CD4-positive, alpha-beta memory T cell (primary cell): ENCODE data around the gene PLAAT2. TPM values are rescaled to one million over a fixed set of nuclear protein-coding genes. Genes with fewer than 3 reads are reported as not detected.

ENCODE experiments used
- CTCF ChIA-PET: fragments of 350-600 bp; sonication (Branson Sonifier 250); formaldehyde crosslinking; loops from one replicate; lab custom pipeline; 2021; ENCODE audit warnings: inconsistent platforms; ENCODE audit not compliant: partially characterized antibody; lab: Charles Lee
- POLR2A ChIA-PET: fragments of 350-600 bp; sonication (Branson Sonifier 250); formaldehyde crosslinking; loops from one replicate; lab custom pipeline; 2021; ENCODE audit not compliant: partially characterized antibody; lab: Charles Lee
- DNase-seq, 5 donors: peaks; one replicate each; pipeline versions ENCODE4 v3.0.0 to v3.0.0-alpha.2; 2020 to 2022; ENCODE audit warnings: mixed read lengths in 1 of 5
- H3K27ac ChIP-seq: one replicate; pipeline ENCODE4 v1.7.0; 2013; ENCODE audit warnings: low read depth, low read length
- H3K27me3 ChIP-seq: 2 replicates; pipeline ENCODE4 v1.7.0; 2013; ENCODE audit warnings: mild to moderate bottlenecking, low read length, moderate library complexity; ENCODE audit not compliant: insufficient read depth
- H3K36me3 ChIP-seq: 2 replicates; pipeline ENCODE4 v1.7.0; 2013; ENCODE audit warnings: mild to moderate bottlenecking, low read length, moderate library complexity; ENCODE audit not compliant: insufficient read depth
- H3K4me1 ChIP-seq: 2 replicates; pipeline ENCODE4 v1.7.0; 2013; ENCODE audit warnings: mild to moderate bottlenecking, low read length, moderate library complexity; ENCODE audit not compliant: insufficient read depth
- H3K4me3 ChIP-seq, 2 donors: one replicate each; pipeline ENCODE4 v1.7.0; 2013; ENCODE audit warnings: low read length in 2 of 2, mild to moderate bottlenecking in 1 of 2
- H3K9me3 ChIP-seq, 2 donors: one replicate each; pipeline ENCODE4 v1.7.0; 2013; ENCODE audit warnings: low read length in 2 of 2, control low read depth in 1 of 2; ENCODE audit not compliant: control insufficient read depth in 1 of 2
- H3K27ac Mint-ChIP-seq, 7 donors: one replicate each; pipeline ENCODE4 v1.8.0; 2020 to 2021; ENCODE audit warnings: mixed read lengths in 7 of 7, mild to moderate bottlenecking in 6 of 7, inconsistent platforms in 3 of 7, moderate library complexity in 3 of 7
- H3K27me3 Mint-ChIP-seq, 2 donors: one replicate each; pipeline ENCODE4 v1.8.0; 2020 to 2021; ENCODE audit warnings: mixed read lengths in 2 of 2
- H3K36me3 Mint-ChIP-seq, 2 donors: one replicate each; pipeline ENCODE4 v1.8.0; 2020 to 2021; ENCODE audit warnings: mixed read lengths in 2 of 2, inconsistent platforms in 1 of 2, mild to moderate bottlenecking in 1 of 2
- H3K4me1 Mint-ChIP-seq, 4 donors: one replicate each; pipeline ENCODE4 v1.8.0; 2020 to 2021; ENCODE audit warnings: mixed read lengths in 4 of 4, mild to moderate bottlenecking in 1 of 4
- H3K4me3 Mint-ChIP-seq, 8 donors: one replicate each; pipeline ENCODE4 v1.8.0; 2020 to 2021; ENCODE audit warnings: mixed read lengths in 8 of 8, mild to moderate bottlenecking in 7 of 8, moderate library complexity in 6 of 8, inconsistent platforms in 3 of 8
- H3K9me3 Mint-ChIP-seq, 8 donors: one replicate each; pipeline ENCODE4 v1.8.0; 2020 to 2021; ENCODE audit warnings: mixed read lengths in 8 of 8, mild to moderate bottlenecking in 5 of 8, inconsistent platforms in 3 of 8, moderate library complexity in 1 of 8
- intact Hi-C: fragments of 100-400 bp; cut with micrococcal nuclease; formaldehyde crosslinking; loops from one replicate; pipeline ENCODE4 v1.15.1; 2023
- polyA plus RNA-seq, 2 donors: library from polyadenylated mRNA; unstranded; fragments of 300-500 nt; fragmentation: Illumina TruSeq; gene quantifications; one replicate each; pipeline ENCODE4 v1.2.3, GENCODE V29; 2021
- total RNA-seq, 2 experiments: library from RNA; stranded (reverse); gene quantifications; one replicate each; pipeline ENCODE4 v1.2.3, GENCODE V29; 2021

PLAAT2 gene
- total and polyA plus RNA-seq, 4 experiments from 2014 or later: 0.48 TPM; not detected in 3

- Mint-ChIP-seq H3K27ac (peak overlapping the region; percentile 25 to 98 (median 90)), H3K27me3 (no peaks in the 10 kb centered on the region), H3K9me3 (peaks cover 0 to 14% (median 5%) of the 10 kb centered on the region in 8 donors), H3K4me1 (peaks cover 14 to 22% (median 19%) of the 10 kb centered on the region in 4 donors), H3K36me3 (peaks cover 0 to 10% of the 10 kb centered on the region in 2 donors), H3K4me3 (peak overlapping the region; percentile 84 to 94 (median 89))
- H3K4me3 ChIP-seq: peak overlapping the region; percentile 4 to 34
- H3K27me3 ChIP-seq: no peaks in the 10 kb centered on the region
- intact Hi-C loops: loop anchor here (5.0 kb wide), 1 partner anchor 37 kb away; the partner anchor contains the start of gene PLAAT3
- H3K27ac ChIP-seq: peak overlapping the region; percentile 36
- peaks cover 15% of the 10 kb centered on the region for H3K4me1 ChIP-seq
- H3K36me3 ChIP-seq: no peaks in the 10 kb centered on the region
- peaks cover 0 to 2% of the 10 kb centered on the region in 2 donors for H3K9me3 ChIP-seq
- ChIA-PET CTCF (interaction anchor here (0.6 to 2.3 kb wide), 8 partner anchors 9 to 96 kb away, joined by 3 to 9 read pairs (median 5); partner anchors contain the start of gene PLAAT4), POLR2A (interaction anchor here (1.1 to 2.1 kb wide), 5 partner anchors 11 to 38 kb away, joined by 3 to 15 read pairs (median 5); partner anchors contain the start of genes PLAAT2 and PLAAT4)
- DNase-seq: no peak
Observed at GRCh38 chr11:63574856-63575602, 11.8 kb upstream of the PLAAT2 start.

GRCh38 chr11:63573881-63574855 is 11.0 kb upstream of the PLAAT2 start:
- Mint-ChIP-seq H3K27ac (peak overlapping the region; percentile 25 to 98 (median 90)), H3K36me3 (peaks cover 0 to 10% of the 10 kb centered on the region in 2 donors), H3K4me1 (peaks cover 14 to 22% (median 19%) of the 10 kb centered on the region in 4 donors), H3K4me3 (peak overlapping the region; percentile 84 to 94 (median 89)), H3K9me3 (peaks cover 0 to 8% (median 3%) of the 10 kb centered on the region in 8 donors), H3K27me3 (no peaks in the 10 kb centered on the region)
- POLR2A ChIA-PET: interaction anchor here (1.1 to 2.1 kb wide), 6 partner anchors 10 to 43 kb away, joined by 3 to 15 read pairs (median 6); partner anchors contain the start of genes PLAAT2 and PLAAT4
- Histone ChIP-seq H3K27ac (peak overlapping the region; percentile 36), H3K36me3 (no peaks in the 10 kb centered on the region), H3K27me3 (no peaks in the 10 kb centered on the region), H3K4me1 (peaks cover 15% of the 10 kb centered on the region), H3K4me3 (peak overlapping the region; percentile 4 to 34), H3K9me3 (no peaks in the 10 kb centered on the region)
- CTCF ChIA-PET: interaction anchor here (0.6 to 2.3 kb wide), 8 partner anchors 9 to 95 kb away, joined by 3 to 9 read pairs (median 5); partner anchors contain the start of gene PLAAT4
- DNase-seq: peak in 4 of 5 donors; percentile 27 to 52 (median 34)
- intact Hi-C loops: loop anchor here (5.0 kb wide), 1 partner anchor 38 kb away; the partner anchor contains the start of gene PLAAT3

- Mint-ChIP-seq H3K27me3 (no peaks in the 10 kb centered on the region), H3K4me1 (peaks cover 24 to 38% (median 28%) of the 10 kb centered on the region in 4 donors), H3K27ac (peak overlapping the region in 2 of 7 donors; percentile 64 to 70), H3K36me3 (peaks cover 0 to 5% of the 10 kb centered on the region in 2 donors), H3K9me3 (peaks cover 0 to 1% (median 0%) of the 10 kb centered on the region in 8 donors), H3K4me3 (peak overlapping the region in 1 of 8 donors; percentile 35)
- no peak overlapping the region for H3K4me3 ChIP-seq
- DNase-seq: no peak
- ChIA-PET POLR2A (no interaction called here), CTCF (no interaction called here)
- intact Hi-C loops: loop anchor here (5.0 kb wide), 1 partner anchor 40 kb away; the partner anchor contains the start of gene PLAAT3
- H3K27me3 ChIP-seq: no peaks in the 10 kb centered on the region
- H3K27ac ChIP-seq: no peak overlapping the region
- H3K36me3 ChIP-seq: no peaks in the 10 kb centered on the region
- H3K9me3 ChIP-seq: no peaks in the 10 kb centered on the region
- H3K4me1 ChIP-seq: peaks cover 27% of the 10 kb centered on the region
Observed at GRCh38 chr11:63572026-63572688, 9.0 kb upstream of the PLAAT2 start.

GRCh38 chr11:63569570-63569969 is 6.4 kb upstream of the PLAAT2 start:
- peaks cover 32 to 47% (median 36%) of the 10 kb centered on the region in 4 donors for H3K4me1 Mint-ChIP-seq
- no peak for DNase-seq

GRCh38 chr11:63567044-63567840 is 4.1 kb upstream of the PLAAT2 start:
- CTCF ChIA-PET: interaction anchor here (1.0 to 1.8 kb wide), 5 partner anchors 30 to 88 kb away, joined by 3 to 5 read pairs (median 3); partner anchors contain the start of gene PLAAT4

More at GRCh38 chr11:63569570-63569969, 6.4 kb upstream of the PLAAT2 start:
- peaks cover 42% of the 10 kb centered on the region for H3K4me1 ChIP-seq
- no peak overlapping the region for H3K4me3 ChIP-seq
- Mint-ChIP-seq H3K4me3 (no peak overlapping the region), H3K36me3 (peaks cover 0 to 3% of the 10 kb centered on the region in 2 donors), H3K9me3 (peaks cover 0 to 1% (median 0%) of the 10 kb centered on the region in 8 donors), H3K27me3 (no peaks in the 10 kb centered on the region), H3K27ac (peak overlapping the region in 2 of 7 donors; percentile 57 to 61)
- intact Hi-C loops: no loop called here
- no peaks in the 10 kb centered on the region for H3K9me3 ChIP-seq
- POLR2A ChIA-PET: interaction anchor here (1.1 kb wide), 1 partner anchor 32 kb away, joined by 3 read pairs; the partner anchor contains the start of gene PLAAT4
- H3K36me3 ChIP-seq: no peaks in the 10 kb centered on the region
- CTCF ChIA-PET: no interaction called here
- no peak overlapping the region for H3K27ac ChIP-seq
- H3K27me3 ChIP-seq: no peaks in the 10 kb centered on the region

More at GRCh38 chr11:63567044-63567840, 4.1 kb upstream of the PLAAT2 start:
- H3K4me1 Mint-ChIP-seq: peaks cover 32 to 46% (median 36%) of the 10 kb centered on the region in 4 donors
- Histone ChIP-seq H3K4me3 (no peak overlapping the region), H3K27ac (peak overlapping the region; percentile 74), H3K27me3 (no peaks in the 10 kb centered on the region), H3K4me1 (peaks cover 44% of the 10 kb centered on the region), H3K9me3 (no peaks in the 10 kb centered on the region), H3K36me3 (no peaks in the 10 kb centered on the region)
- POLR2A ChIA-PET: interaction anchor here (0.7 to 2.9 kb wide), 17 partner anchors 14 to 115 kb away, joined by 3 to 31 read pairs (median 5); partner anchors contain the start of genes PLAAT4, PLAAT5 and RTN3
- intact Hi-C loops: loop anchor here (2.0 kb wide), 1 partner anchor 30 kb away; the partner anchor contains the start of gene PLAAT4
- peak overlapping the region; percentile 23 to 79 (median 64) for H3K4me3 Mint-ChIP-seq
- no peaks in the 10 kb centered on the region for H3K36me3 Mint-ChIP-seq
- H3K9me3 Mint-ChIP-seq: no peaks in the 10 kb centered on the region
- no peaks in the 10 kb centered on the region for H3K27me3 Mint-ChIP-seq
- H3K27ac Mint-ChIP-seq: peak overlapping the region; percentile 90 to 99 (median 96)
- peak; percentile 80 to 96 (median 90) for DNase-seq
